Muscle layer of colon (tissue), 2 donors: ENCODE data around the gene FA2H.

ENCODE experiments used
- H3K27ac ChIP-seq: one replicate; pipeline ENCODE4 v1.7.0; 2013; ENCODE audit warnings: low read depth, mild to moderate bottlenecking, low read length, moderate library complexity
- H3K27me3 ChIP-seq, 2 donors: one replicate each; pipeline ENCODE4 v1.7.0; 2013; ENCODE audit warnings: low read length in 2 of 2, mild to moderate bottlenecking in 2 of 2; ENCODE audit not compliant: insufficient read depth in 2 of 2, control insufficient read depth in 1 of 2
- H3K36me3 ChIP-seq: one replicate; pipeline ENCODE4 v1.7.0; 2013; ENCODE audit warnings: mild to moderate bottlenecking, low read length; ENCODE audit not compliant: insufficient read depth
- H3K4me1 ChIP-seq: one replicate; pipeline ENCODE4 v1.7.0; 2013; ENCODE audit warnings: mild to moderate bottlenecking, low read length; ENCODE audit not compliant: insufficient read depth
- H3K4me3 ChIP-seq, 2 donors: one replicate each; pipeline ENCODE4 v1.7.0; 2013; ENCODE audit warnings: low read length in 2 of 2, low read depth in 1 of 2, mild to moderate bottlenecking in 1 of 2, moderate library complexity in 1 of 2
- H3K9ac ChIP-seq: one replicate; pipeline ENCODE4 v1.7.0; 2013; ENCODE audit warnings: low read length
- H3K9me3 ChIP-seq: one replicate; pipeline ENCODE4 v1.7.0; 2013; ENCODE audit warnings: mild to moderate bottlenecking, low read length
- donor health status: abdominal sarcoma.
- donor health status: Adenocarcinoma of cecum.

The FA2H gene

DNA sequence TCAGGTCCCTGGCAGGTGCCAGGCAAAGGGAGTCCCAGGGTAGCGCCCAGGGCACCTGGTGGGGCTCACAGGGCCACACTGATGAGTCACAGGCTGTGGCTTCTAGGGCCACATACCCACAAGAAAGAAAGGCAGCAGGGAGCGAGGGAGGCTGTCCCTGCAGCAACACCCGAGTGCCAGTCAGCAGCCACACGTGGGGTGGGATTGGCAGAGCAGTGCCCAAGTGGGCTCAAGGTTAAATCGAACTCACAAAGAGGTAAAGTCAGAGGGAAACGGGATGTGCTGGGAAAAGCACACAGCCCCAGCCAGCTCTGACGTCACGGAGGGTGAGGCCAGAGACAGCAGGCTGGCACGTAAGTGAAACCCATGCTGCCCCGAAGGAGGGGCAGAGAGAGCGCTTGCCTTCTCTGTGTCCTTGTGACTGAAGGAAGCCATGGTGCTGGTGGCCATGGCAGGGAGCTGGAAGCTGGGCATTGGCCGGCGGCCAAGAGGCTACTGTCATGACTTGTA, 33.8 kb downstream of the FA2H start:
- Histone ChIP-seq H3K9me3 (no peaks in the 10 kb centered on the region), H3K27me3 (no peaks in the 10 kb centered on the region), H3K4me3 (no peak overlapping the region), H3K27ac (no peak overlapping the region), H3K36me3 (no peaks in the 10 kb centered on the region), H3K4me1 (peaks cover 13% of the 10 kb centered on the region), H3K9ac (no peak overlapping the region)

DNA sequence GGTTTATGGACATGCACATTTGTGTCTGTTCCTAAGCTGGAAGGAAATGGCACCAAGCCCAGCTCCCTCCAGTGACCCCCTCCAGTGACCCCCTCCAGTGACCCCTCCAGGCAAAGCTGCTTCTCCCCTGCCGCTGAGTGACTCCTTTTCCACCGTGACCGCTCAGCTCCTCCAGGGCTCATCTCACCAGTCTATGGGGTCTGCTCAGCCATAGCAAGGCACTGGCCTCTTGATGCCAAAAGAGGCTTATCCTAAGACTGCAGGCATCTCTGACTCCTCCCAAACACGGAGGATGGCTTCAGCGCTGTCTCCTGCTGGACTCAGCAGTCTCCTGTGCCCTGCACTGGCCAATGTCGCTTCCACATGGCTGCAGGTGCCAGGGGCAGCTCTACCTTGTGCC, 35.3 kb downstream of the FA2H start:
- Histone ChIP-seq H3K27me3 (no peaks in the 10 kb centered on the region), H3K9me3 (no peaks in the 10 kb centered on the region), H3K4me1 (peaks cover 13% of the 10 kb centered on the region), H3K4me3 (no peak overlapping the region), H3K9ac (no peak overlapping the region), H3K27ac (no peak overlapping the region), H3K36me3 (no peaks in the 10 kb centered on the region)

DNA sequence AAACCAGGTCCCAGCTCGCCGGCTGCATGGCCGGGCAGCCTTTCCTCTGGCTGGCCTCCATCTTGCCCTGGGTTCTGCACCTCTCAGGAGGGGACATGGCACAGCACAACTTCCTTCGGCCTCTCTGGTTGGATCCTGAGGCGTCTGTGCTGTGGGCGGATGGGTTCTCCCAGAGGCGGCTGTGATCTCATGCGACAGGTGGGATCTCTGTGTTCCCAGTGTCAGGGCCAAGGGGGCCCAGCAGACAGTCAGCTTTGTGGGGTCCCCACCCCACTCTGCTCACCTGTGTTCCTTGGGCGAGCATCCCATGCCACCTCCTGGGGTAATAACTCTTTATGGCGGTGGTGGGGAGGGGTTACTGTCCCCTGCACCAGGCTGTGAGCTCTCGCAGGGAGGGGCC, 35.8 kb downstream of the FA2H start:
- Histone ChIP-seq H3K9me3 (no peaks in the 10 kb centered on the region), H3K4me1 (peaks cover 11% of the 10 kb centered on the region), H3K9ac (no peak overlapping the region), H3K27ac (no peak overlapping the region), H3K4me3 (no peak overlapping the region), H3K36me3 (no peaks in the 10 kb centered on the region), H3K27me3 (no peaks in the 10 kb centered on the region)

DNA sequence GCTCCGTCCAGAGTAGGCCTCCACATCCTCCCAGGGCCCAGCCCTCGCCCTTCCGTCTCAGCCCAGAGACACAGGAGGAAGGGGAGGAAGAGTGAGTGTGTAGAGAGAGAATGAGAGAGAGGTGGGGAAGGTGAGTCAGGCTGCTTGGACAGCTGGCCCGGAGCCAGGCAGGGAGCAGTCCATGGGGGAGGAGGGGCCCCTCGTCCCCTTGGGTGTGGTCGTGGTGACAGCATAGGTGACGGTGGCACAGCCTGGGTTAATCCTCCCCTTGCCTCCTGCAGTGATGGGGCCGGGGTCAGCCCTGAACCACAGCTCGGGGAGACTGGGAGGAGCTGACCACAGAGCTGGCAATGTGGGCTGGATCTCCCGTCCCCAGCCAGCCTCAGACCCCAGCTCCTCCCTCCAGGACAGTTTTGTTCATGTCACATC, 36.5 kb downstream of the FA2H start:
- Histone ChIP-seq H3K27me3 (no peaks in the 10 kb centered on the region), H3K4me1 (peaks cover 4% of the 10 kb centered on the region), H3K27ac (no peak overlapping the region), H3K9ac (no peak overlapping the region), H3K4me3 (no peak overlapping the region), H3K36me3 (no peaks in the 10 kb centered on the region), H3K9me3 (no peaks in the 10 kb centered on the region)

DNA sequence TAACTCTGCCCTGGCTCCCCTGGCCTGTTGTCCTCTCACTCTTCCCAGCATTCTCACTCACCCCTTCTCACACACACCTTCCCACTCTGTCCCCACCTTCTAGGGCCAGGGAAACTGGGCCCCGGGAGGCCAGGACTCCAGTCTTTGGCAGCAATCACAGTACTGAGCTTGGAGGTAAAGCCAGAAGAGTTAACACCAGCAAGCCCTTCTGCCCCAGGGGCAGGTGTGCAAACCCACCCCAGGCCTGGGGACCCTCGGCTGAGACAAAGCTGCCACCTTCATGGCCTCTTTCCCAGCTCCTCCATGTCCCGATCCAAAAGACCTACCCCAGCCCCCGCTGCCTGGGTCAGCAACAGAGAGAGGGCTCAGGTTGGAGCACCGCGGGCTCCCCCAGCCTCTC, 37.1 kb downstream of the FA2H start:
- Histone ChIP-seq H3K9ac (no peak overlapping the region), H3K4me1 (peaks cover 4% of the 10 kb centered on the region), H3K4me3 (no peak overlapping the region), H3K36me3 (no peaks in the 10 kb centered on the region), H3K27me3 (no peaks in the 10 kb centered on the region), H3K9me3 (no peaks in the 10 kb centered on the region), H3K27ac (no peak overlapping the region)

DNA sequence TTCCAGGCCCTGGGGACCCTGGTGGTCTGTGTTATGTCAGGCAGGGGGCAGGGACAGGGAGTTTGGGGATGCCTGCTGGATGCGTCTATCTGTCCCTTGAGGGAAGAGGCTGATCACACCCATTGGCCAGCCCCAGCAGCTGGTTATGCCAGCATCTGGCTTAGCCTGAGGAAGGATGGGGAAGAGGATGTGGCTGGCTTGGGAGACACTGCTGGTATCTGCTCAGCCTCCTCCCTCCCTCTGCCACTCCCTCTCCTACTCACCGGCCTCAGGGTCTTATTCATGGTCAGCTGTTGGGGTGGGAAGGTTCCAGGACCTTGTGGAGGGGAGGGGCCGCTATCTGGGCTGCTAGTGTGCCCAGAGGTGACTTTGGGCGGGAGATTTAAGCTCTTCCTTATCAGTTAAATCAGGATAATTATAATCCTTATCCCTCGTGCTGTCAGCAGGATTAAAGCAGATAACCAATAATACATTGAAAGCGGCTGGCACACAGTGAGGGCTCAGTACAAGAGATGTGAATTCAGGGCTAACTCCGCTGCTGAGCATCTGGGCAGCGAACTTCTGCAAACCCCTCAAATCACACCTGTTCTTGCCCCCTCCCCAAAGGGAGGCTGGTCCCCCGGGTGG, 38.0 kb downstream of the FA2H start:
- H3K36me3 ChIP-seq: no peaks in the 10 kb centered on the region
- H3K4me3 ChIP-seq: no peak overlapping the region
- H3K27me3 ChIP-seq: no peaks in the 10 kb centered on the region
- no peaks in the 10 kb centered on the region for H3K9me3 ChIP-seq
- no peak overlapping the region for H3K27ac ChIP-seq
- no peak overlapping the region for H3K9ac ChIP-seq
- no peaks in the 10 kb centered on the region for H3K4me1 ChIP-seq

DNA sequence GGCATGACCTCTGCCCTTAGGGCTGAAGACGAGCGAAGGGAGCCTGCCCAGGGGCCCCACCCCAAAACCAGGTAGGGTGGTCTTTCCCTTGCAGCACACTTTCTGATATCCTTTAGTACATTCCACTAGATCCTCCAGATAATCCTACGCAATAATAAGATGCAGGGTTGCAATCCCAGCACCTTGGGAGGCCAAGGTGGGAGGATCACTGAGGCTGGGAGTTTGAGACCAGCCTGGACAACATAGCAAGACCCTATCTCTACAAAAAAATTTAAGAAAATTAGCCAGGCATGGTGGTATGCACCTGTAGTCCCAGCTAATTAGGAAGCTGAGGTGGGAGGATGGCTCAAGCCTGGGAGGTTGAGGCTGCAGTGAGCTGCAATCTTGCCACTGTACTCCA, 39.1 kb downstream of the FA2H start:
- no peak overlapping the region for H3K4me3 ChIP-seq
- no peaks in the 10 kb centered on the region for H3K4me1 ChIP-seq
- no peak overlapping the region for H3K9ac ChIP-seq
- H3K36me3 ChIP-seq: no peaks in the 10 kb centered on the region
- H3K9me3 ChIP-seq: no peaks in the 10 kb centered on the region
- no peaks in the 10 kb centered on the region for H3K27me3 ChIP-seq
- H3K27ac ChIP-seq: no peak overlapping the region

DNA sequence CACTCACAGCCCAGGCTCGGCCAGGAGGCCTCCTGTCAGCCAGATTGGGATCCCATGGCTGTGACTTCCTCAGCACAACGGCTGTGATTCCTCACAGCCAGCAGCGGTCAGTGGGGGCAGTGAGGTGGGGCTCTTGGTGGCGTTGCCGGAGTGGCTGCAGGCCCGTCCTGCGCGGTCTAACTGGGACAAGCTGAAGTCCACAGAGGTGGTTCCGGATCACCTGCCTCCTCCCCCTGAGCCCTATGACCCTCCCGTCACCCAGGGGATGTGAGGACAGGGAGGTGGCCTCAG, 39.5 kb downstream of the FA2H start:
- Histone ChIP-seq H3K4me3 (no peak overlapping the region), H3K27me3 (no peaks in the 10 kb centered on the region), H3K9ac (no peak overlapping the region), H3K9me3 (no peaks in the 10 kb centered on the region), H3K36me3 (no peaks in the 10 kb centered on the region), H3K27ac (no peak overlapping the region), H3K4me1 (no peaks in the 10 kb centered on the region)

DNA sequence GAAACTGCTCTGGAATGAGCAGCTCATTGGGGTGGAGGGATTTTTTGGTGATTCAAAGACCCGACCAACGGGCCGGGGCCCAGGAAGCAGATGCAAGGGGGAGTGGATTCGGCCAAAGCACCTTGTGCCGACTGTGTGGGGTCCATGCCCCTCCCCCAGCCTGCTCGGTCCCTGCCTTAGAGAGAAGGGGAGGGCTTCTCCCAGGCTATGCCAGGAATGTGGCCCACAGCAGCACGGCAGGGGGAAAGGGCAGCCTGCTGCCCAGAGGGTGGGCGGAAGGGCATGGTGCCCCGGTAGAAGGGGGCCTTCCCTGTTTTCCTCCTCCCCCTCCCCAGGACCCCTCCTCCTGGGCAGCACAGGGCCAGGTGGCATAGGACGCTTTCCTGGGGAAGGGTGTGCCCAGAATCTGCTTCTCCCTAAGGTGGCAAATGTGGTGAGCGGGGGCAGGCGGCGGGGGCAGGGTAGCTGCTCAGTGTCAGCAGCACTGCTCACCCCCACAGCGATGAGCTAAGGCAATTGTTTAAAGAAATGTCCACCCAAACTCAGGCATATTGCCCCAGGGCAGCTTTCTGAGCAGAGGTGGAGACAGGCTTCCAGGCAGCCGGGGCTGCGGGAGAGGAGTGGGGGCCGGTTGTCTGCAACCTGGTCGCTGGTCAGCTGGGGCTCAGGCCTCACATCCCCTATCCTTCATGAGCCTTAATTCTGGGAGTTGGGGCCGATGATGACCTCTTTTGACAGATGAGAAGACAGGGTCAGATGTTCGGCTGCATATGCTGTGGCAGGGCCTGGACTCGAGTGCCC, 40.1 kb downstream of the FA2H start:
- Histone ChIP-seq H3K4me1 (no peaks in the 10 kb centered on the region), H3K9me3 (no peaks in the 10 kb centered on the region), H3K27ac (no peak overlapping the region), H3K36me3 (no peaks in the 10 kb centered on the region), H3K4me3 (no peak overlapping the region), H3K9ac (no peak overlapping the region), H3K27me3 (no peaks in the 10 kb centered on the region)

DNA sequence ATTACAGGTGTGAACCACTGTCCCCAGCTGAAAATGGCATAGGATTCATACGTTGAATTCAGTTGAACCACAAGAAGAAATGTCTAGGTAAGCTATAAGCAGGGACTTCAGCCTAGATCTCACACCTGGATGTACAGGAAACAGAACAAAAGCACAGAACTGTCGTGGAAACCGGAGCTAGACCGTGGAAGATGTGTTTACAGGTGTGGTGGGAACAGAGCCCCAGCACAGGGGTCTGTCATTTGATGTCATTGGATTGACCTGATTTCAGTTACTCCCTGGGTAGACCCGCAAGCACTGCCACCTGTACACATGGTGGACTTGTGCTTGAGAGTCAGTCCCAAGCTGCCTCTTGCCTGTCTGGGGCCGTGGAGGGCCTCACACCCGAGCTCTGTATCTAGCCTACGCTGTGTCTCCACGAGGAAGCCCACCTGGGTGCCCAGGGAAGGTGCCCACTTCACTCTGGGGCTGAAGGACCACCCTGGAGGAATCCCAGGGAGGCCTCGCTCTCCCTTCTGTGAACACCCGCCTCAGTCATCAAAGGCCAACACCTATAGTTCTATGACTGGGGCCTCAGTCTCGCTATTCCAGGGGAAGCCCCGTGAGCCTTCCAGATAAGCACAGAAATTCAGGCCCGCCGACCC, 41.8 kb downstream of the FA2H start:
- H3K9ac ChIP-seq: no peak overlapping the region
- H3K27me3 ChIP-seq: no peaks in the 10 kb centered on the region
- H3K9me3 ChIP-seq: no peaks in the 10 kb centered on the region
- no peaks in the 10 kb centered on the region for H3K4me1 ChIP-seq
- H3K36me3 ChIP-seq: no peaks in the 10 kb centered on the region
- no peak overlapping the region for H3K4me3 ChIP-seq
- H3K27ac ChIP-seq: no peak overlapping the region

DNA sequence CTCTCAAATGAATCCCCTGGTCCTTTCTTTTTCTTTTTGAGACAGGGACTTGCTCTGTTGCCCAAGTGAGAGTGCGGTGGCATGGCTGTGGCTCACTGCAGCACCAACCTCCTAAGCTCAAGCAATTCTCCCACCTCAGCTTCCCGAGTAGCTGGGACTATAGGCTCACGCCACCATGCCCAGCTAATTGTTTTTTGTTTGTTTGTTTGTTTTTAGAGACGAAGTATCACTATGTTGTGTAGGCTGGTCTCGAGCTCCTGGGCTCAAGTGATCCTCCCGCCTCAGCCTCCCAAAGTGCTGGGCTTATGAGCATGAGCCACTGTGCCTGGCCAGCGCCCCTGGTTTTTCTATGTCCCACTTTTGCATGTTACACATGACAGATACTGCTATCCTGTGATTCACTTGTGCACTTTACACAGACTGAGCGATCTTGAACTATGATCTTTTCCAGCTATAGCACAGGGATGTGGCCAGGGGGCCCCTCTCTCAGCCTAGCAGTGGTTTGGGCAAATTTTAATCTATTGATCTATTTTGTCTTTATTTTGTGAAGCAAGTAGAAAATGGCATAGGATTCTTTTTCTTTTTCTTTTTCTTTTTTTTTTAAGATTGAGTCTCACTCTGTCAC, 42.7 kb downstream of the FA2H start:
- H3K4me1 ChIP-seq: no peaks in the 10 kb centered on the region
- no peaks in the 10 kb centered on the region for H3K36me3 ChIP-seq
- no peak overlapping the region for H3K4me3 ChIP-seq
- H3K27me3 ChIP-seq: no peaks in the 10 kb centered on the region
- no peaks in the 10 kb centered on the region for H3K9me3 ChIP-seq
- no peak overlapping the region for H3K9ac ChIP-seq
- H3K27ac ChIP-seq: no peak overlapping the region
